ENCODE measurements around the gene NFATC3. TPM values are rescaled to one million over a fixed set of nuclear protein-coding genes. Genes with fewer than 3 reads are reported as not detected.

The NFATC3 gene
- total RNA-seq, 2 experiments from 2014 or later: 68.4 to 81.2 TPM

DNA sequence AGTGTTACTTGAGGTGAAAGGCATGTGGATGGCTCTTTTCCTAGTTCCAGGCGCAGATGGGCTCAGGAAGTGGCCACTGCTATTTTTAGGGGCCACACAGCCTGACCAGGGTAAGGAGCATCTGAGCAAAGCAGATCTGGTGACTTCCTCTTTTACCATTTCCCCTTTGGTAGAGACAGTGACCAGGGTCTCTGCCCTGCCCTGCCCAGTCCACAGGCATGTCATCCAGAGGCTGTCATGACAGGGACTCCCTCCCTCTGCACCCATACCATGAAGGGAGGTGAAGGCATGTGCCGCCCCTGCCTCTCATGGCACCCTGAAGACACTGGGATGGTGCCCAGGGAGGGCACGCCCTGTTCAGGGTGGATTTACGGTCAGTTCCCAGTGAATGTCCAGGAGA, 162.2 kb downstream of the NFATC3 start:
- Mint-ChIP-seq H3K9me3 (ENCODE audit: low read depth) (no peaks in the 10 kb centered on the region), H3K27ac (no peak overlapping the region), H3K36me3 (ENCODE audit: low read depth) (peaks cover 3% of the 10 kb centered on the region), H3K4me3 (no peak overlapping the region), H3K4me1 (peaks cover 15% of the 10 kb centered on the region), H3K27me3 (no peaks in the 10 kb centered on the region)
- no peak for DNase-seq
- intact Hi-C loops (cut with DNase I, micrococcal nuclease): no loop called here
- CTCF ChIA-PET: no interaction called here
- POLR2A ChIA-PET: no interaction called here
- ATAC-seq: no peak

DNA sequence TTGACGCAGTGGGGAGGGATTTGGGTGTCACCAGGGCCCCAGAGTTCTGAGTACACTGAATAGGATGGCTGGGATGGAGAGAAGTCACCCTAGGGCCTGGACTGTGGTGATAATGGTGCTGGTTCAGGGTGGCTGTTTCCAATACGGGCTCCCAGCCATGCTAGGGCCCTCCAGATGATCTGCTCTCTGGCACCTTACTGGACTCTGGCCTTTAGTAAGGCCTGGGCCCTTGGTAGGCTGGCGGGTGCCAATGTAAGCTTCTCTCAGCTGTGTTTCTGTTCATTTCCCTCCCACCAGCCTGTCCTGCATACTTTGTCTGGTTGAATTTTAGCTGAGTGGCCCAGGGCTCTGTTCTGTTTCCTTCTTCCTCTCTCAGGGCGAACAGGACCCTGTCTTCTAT, 162.8 kb downstream of the NFATC3 start:
- peaks cover 3% of the 10 kb centered on the region for H3K36me3 Mint-ChIP-seq (ENCODE audit: low read depth)
- ChIA-PET POLR2A (interaction anchor here (0.5 kb wide), 1 partner anchor 81 kb away, joined by 9 read pairs; no protein-coding TSS in a partner anchor), CTCF (interaction anchor here (0.6 to 2.0 kb wide), 3 partner anchors 31 to 263 kb away, joined by 3 to 8 read pairs (median 3); no protein-coding TSS in a partner anchor)
- intact Hi-C loops (cut with DNase I, micrococcal nuclease): no loop called here
- DNase-seq: no peak
- no peak for ATAC-seq
- no peaks in the 10 kb centered on the region for H3K27me3 Mint-ChIP-seq
- H3K27ac Mint-ChIP-seq: no peak overlapping the region
- peaks cover 15% of the 10 kb centered on the region for H3K4me1 Mint-ChIP-seq
- no peaks in the 10 kb centered on the region for H3K9me3 Mint-ChIP-seq (ENCODE audit: low read depth)
- no peak overlapping the region for H3K4me3 Mint-ChIP-seq

DNA sequence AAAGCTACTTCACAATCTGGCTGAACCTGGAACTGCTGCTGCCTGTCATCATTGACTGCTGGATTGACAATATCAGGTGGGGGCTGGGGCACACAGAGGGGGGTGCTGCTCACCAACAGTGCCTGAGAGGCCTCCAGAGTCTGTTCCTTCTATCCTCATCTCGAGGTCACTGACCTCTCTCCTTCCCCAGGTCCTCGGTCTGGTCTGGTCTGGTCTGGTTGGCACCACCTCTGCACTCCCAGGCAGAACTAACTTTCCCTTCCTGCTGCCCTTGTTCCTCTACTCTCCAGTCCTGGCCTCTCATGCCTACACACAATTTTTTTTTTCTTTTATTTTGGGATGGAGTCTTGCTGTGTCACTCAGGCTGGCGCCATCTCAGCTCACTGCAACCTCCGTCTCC, 164.2 kb downstream of the NFATC3 start:
- H3K27ac Mint-ChIP-seq: no peak overlapping the region
- H3K9me3 Mint-ChIP-seq (ENCODE audit: low read depth): no peaks in the 10 kb centered on the region
- no peak overlapping the region for H3K4me3 Mint-ChIP-seq
- H3K27me3 Mint-ChIP-seq: no peaks in the 10 kb centered on the region
- CTCF ChIA-PET: interaction anchor here (0.6 to 2.0 kb wide), 4 partner anchors 12 to 1535 kb away, joined by 3 to 8 read pairs (median 3); no protein-coding TSS in a partner anchor
- H3K4me1 Mint-ChIP-seq: peaks cover 15% of the 10 kb centered on the region
- DNase-seq (no peak), ATAC-seq (no peak)
- H3K36me3 Mint-ChIP-seq (ENCODE audit: low read depth): peaks cover 6% of the 10 kb centered on the region
- intact Hi-C loops (cut with DNase I, micrococcal nuclease): no loop called here
- POLR2A ChIA-PET: interaction anchor here (0.6 kb wide), 1 partner anchor 31 kb away, joined by 5 read pairs; no protein-coding TSS in a partner anchor

DNA sequence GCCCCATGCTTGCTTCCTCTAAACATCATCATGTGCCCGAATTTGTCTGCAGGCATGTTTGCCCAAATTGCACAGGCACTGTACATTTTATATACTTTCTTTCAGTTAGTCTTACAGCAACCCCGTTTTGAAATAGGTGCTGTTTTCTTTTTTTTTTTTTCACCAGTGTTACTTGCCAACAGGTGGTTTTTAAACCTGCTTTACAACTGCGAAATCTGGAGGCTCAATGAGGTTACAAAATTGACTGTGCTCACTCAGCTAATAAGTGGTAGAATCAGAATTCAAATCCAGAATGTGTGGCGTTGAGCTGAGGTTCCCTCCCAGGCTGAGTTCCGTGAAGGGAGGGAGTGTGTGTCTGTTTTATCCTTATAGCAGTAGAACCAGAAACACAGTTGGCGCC, 165.8 kb downstream of the NFATC3 start:
- Mint-ChIP-seq H3K4me3 (no peak overlapping the region), H3K36me3 (ENCODE audit: low read depth) (peaks cover 4% of the 10 kb centered on the region), H3K27me3 (no peaks in the 10 kb centered on the region), H3K4me1 (peaks cover 7% of the 10 kb centered on the region), H3K9me3 (ENCODE audit: low read depth) (no peaks in the 10 kb centered on the region), H3K27ac (no peak overlapping the region)
- no peak for DNase-seq
- ATAC-seq: no peak
- intact Hi-C loops (cut with DNase I, micrococcal nuclease): no loop called here
- ChIA-PET CTCF (interaction anchor here (0.6 to 2.6 kb wide), 6 partner anchors 10 to 55 kb away, joined by 3 to 17 read pairs (median 4); partner anchors contain the start of gene SLC7A6), POLR2A (interaction anchor here (1.0 kb wide), 1 partner anchor 13 kb away, joined by 3 read pairs; the partner anchor contains the start of gene SLC7A6)

DNA sequence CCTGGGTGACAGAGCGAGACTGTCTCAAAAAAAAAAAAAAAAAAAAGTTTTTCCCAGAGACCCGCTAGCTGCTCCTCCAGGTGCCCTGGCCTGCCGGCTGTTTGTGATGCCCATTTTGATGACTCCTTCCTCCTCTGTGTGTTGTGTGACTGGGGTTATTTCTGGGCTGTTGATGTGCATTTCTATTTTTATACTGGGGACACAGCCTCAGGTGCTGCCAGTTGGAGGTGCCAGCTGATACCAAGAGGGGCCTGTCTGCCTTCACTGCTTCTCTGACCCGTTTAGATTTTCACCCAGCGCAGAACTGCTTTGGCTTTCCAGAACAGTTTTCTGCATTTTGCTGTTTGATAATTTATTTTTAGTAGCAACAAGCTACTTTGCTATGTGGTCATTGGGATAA, 166.7 kb downstream of the NFATC3 start:
- CTCF ChIA-PET: interaction anchor here (0.6 to 2.6 kb wide), 8 partner anchors 10 to 77 kb away, joined by 3 to 17 read pairs (median 4); partner anchors contain the start of gene SLC7A6

DNA sequence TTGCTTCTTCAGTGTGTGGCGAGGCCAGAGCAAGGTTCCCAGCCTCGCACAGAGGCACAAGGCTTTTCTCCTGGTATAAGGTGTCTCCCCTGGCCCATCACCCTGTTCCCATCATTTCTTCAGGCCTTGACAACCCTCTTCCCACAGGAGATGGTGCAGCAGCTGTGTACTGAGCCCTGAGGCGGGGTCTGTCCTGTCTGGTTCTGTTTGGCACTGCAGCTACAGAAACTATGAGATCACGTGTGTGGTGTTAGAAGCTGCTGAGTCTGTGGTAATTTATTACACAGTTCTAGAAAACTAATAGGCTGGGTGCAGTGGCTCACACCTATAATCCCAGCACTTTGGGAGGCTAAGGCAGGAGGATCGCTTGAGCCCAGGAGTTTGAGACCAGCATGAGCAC, 167.2 kb downstream of the NFATC3 start:
- no peak overlapping the region for H3K4me3 Mint-ChIP-seq
- ChIA-PET POLR2A (no interaction called here), CTCF (interaction anchor here (0.6 to 2.6 kb wide), 4 partner anchors 9 to 76 kb away, joined by 3 to 17 read pairs (median 5); partner anchors contain the start of gene SLC7A6)
- intact Hi-C loops (cut with DNase I, micrococcal nuclease): no loop called here
- ATAC-seq: no peak
- no peaks in the 10 kb centered on the region for H3K9me3 Mint-ChIP-seq (ENCODE audit: low read depth)
- no peak for DNase-seq
- no peaks in the 10 kb centered on the region for H3K27me3 Mint-ChIP-seq
- no peak overlapping the region for H3K27ac Mint-ChIP-seq
- H3K36me3 Mint-ChIP-seq (ENCODE audit: low read depth): peaks cover 4% of the 10 kb centered on the region
- peaks cover 4% of the 10 kb centered on the region for H3K4me1 Mint-ChIP-seq

More for the DNA sequence above, 166.7 kb downstream of the NFATC3 start:
- Mint-ChIP-seq H3K27ac (no peak overlapping the region), H3K4me1 (peaks cover 2% of the 10 kb centered on the region), H3K4me3 (no peak overlapping the region), H3K27me3 (no peaks in the 10 kb centered on the region), H3K9me3 (ENCODE audit: low read depth) (no peaks in the 10 kb centered on the region), H3K36me3 (ENCODE audit: low read depth) (peaks cover 4% of the 10 kb centered on the region)
- DNase-seq: no peak
- intact Hi-C loops (cut with DNase I, micrococcal nuclease): no loop called here
- POLR2A ChIA-PET: no interaction called here
- no peak for ATAC-seq

DNA sequence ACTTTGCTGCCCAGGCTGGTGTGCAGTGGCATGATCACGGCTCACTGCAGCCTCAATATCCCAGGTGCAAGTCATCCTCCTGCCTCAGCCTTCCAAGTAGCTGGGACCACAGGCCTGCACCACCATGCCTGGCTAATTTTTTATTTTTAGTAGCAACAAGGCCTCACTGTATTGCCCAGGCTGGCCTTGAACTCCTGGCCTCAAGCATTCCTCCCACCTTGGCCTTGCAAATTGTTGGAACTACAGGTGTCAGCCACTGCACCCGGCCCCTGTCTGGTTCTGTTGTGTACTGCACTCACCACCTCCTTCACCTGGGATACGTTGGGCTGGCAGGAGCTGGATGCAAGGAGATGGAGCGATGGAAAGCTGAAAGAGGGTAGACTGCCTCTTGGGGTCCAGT, 168.6 kb downstream of the NFATC3 start:
- peaks cover 6% of the 10 kb centered on the region for H3K36me3 Mint-ChIP-seq (ENCODE audit: low read depth)
- CTCF ChIA-PET: interaction anchor here (0.7 to 1.9 kb wide), 4 partner anchors 8 to 75 kb away, joined by 3 to 6 read pairs (median 4); partner anchors contain the start of gene SLC7A6
- intact Hi-C loops (cut with DNase I, micrococcal nuclease): no loop called here
- H3K4me3 Mint-ChIP-seq: no peak overlapping the region
- DNase-seq (no peak), ATAC-seq (no peak)
- no peak overlapping the region for H3K27ac Mint-ChIP-seq
- H3K4me1 Mint-ChIP-seq: peaks cover 7% of the 10 kb centered on the region
- H3K27me3 Mint-ChIP-seq: no peaks in the 10 kb centered on the region
- POLR2A ChIA-PET: no interaction called here
- H3K9me3 Mint-ChIP-seq (ENCODE audit: low read depth): no peaks in the 10 kb centered on the region

DNA sequence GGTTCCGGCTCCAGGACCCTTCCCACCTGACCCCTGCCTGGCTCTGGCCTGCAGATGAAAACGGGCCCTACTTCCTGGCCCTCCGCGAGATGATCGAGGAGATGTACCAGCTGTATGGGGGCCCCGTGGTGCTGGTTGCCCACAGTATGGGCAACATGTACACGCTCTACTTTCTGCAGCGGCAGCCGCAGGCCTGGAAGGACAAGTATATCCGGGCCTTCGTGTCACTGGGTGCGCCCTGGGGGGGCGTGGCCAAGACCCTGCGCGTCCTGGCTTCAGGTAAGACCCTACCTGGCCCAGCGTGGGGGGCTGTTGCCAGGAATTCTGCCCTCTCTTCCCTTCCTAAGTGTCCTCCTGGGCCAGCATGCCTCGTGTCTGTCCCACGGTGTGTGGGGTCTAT, 170.5 kb downstream of the NFATC3 start:
- H3K9me3 Mint-ChIP-seq (ENCODE audit: low read depth): no peaks in the 10 kb centered on the region
- ChIA-PET CTCF (interaction anchor here (1.5 kb wide), 1 partner anchor 8 kb away, joined by 3 read pairs; the partner anchor contains the start of gene SLC7A6), POLR2A (no interaction called here)
- peaks cover 8% of the 10 kb centered on the region for H3K36me3 Mint-ChIP-seq (ENCODE audit: low read depth)
- no peak for ATAC-seq
- DNase-seq: no peak
- no peak overlapping the region for H3K27ac Mint-ChIP-seq
- peaks cover 7% of the 10 kb centered on the region for H3K4me1 Mint-ChIP-seq
- intact Hi-C loops (cut with DNase I, micrococcal nuclease): no loop called here
- H3K27me3 Mint-ChIP-seq: no peaks in the 10 kb centered on the region
- no peak overlapping the region for H3K4me3 Mint-ChIP-seq

DNA sequence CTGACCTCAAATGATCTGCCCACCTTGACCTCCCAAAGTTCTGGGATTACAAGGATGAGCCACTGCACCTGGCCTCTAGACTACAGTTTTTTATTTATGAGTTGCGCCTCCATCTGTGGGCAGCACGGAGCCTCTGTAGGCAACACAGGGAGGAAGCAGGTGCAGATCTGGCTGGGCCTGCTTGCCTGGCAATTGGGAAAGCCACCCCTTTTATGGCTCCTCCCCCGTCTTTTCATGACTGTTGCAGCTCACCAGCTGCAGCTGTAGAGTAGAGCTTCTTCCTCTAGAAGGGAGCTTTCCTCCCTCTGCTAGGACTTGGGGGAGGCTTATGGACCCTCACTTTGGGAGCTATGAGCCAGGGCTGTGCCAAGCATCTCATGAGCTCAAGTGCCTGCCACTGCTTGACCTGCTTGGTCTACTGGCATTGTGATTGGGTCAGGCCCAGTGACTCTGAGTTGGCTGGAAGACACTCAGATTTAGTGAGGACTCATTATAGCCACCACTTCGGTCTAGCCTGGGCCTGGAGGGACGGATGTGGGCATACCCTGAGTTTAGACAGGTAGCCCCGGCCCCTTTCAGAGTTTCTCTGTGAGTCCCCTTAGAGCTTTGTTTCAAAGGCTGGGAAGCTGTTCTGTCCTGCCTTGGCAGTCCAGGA, 172.2 kb downstream of the NFATC3 start:
- Mint-ChIP-seq H3K27ac (no peak overlapping the region), H3K9me3 (ENCODE audit: low read depth) (no peaks in the 10 kb centered on the region), H3K4me3 (no peak overlapping the region), H3K36me3 (ENCODE audit: low read depth) (peaks cover 8% of the 10 kb centered on the region), H3K27me3 (no peaks in the 10 kb centered on the region), H3K4me1 (peaks cover 11% of the 10 kb centered on the region)
- ChIA-PET CTCF (interaction anchor here (0.9 to 22.1 kb wide), 3 partner anchors 19 to 69 kb away, joined by 3 to 517 read pairs (median 5); no protein-coding TSS in a partner anchor), POLR2A (interaction anchor here (0.5 kb wide), 1 partner anchor 18 kb away, joined by 3 read pairs; no protein-coding TSS in a partner anchor)
- DNase-seq (peak; percentile 36), ATAC-seq (peak; percentile 50)
- intact Hi-C loops (cut with DNase I, micrococcal nuclease): no loop called here

DNA sequence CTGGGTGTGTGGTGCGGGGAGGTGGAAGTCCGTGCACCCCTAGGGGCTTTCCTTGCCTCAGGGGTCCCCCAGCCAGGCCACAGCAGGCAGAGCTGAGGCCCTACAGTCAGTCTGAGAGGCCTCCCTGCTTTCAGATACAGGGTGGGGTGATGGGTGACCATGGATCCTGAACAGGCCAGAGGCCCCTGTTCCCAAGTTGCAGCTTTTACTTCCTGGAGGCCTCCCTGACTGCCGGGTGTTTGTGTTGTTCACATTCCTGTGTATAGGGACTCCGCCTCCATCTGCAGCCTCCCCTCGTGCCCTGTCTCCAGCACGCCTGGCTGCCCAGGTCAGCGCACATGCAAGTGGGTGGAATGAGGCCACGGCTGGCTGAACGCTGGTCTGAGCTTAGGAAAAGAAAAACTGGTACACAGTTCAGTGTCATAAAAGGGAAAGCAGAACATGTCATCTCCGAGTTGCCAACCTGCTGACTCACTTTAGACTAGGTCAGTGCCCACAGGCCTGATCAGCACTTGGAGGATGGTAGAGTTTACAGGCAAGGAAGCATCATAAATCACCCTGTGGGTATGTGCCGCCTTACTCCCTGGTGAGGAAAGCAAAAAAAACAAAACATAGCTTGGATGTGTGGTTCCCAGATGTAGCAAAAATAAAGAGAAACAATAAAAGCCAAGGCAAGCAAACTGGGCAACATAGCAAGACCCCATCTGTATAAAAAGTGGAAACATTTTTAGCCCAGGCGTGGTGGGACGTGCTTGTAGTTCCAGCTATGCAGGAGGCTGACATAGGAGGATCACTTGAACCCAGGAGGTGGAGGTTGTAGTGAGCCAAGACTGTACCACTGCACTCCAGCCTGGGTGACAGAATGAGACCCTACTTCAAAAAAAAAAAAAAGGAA, 173.0 kb downstream of the NFATC3 start:
- CTCF ChIA-PET: interaction anchor here (0.9 to 22.1 kb wide), 3 partner anchors 19 to 68 kb away, joined by 3 to 517 read pairs (median 5); no protein-coding TSS in a partner anchor
- Mint-ChIP-seq H3K27ac (no peak overlapping the region), H3K4me1 (peaks cover 12% of the 10 kb centered on the region), H3K4me3 (no peak overlapping the region), H3K36me3 (ENCODE audit: low read depth) (peaks cover 8% of the 10 kb centered on the region), H3K9me3 (ENCODE audit: low read depth) (no peaks in the 10 kb centered on the region), H3K27me3 (no peaks in the 10 kb centered on the region)
- ATAC-seq (no peak), DNase-seq (no peak)
- POLR2A ChIA-PET: interaction anchor here (0.6 kb wide), 2 partner anchors 106 to 197 kb away, joined by 4 read pairs; no protein-coding TSS in a partner anchor
- intact Hi-C loops (cut with DNase I, micrococcal nuclease): no loop called here

Measured in activated CD4-positive, alpha-beta T cell treated with anti-CD3 and anti-CD28 coated beads for 36 hours (primary cell).